ENCODE results near the gene KIF26A.

Gene KIF26A

DNA sequence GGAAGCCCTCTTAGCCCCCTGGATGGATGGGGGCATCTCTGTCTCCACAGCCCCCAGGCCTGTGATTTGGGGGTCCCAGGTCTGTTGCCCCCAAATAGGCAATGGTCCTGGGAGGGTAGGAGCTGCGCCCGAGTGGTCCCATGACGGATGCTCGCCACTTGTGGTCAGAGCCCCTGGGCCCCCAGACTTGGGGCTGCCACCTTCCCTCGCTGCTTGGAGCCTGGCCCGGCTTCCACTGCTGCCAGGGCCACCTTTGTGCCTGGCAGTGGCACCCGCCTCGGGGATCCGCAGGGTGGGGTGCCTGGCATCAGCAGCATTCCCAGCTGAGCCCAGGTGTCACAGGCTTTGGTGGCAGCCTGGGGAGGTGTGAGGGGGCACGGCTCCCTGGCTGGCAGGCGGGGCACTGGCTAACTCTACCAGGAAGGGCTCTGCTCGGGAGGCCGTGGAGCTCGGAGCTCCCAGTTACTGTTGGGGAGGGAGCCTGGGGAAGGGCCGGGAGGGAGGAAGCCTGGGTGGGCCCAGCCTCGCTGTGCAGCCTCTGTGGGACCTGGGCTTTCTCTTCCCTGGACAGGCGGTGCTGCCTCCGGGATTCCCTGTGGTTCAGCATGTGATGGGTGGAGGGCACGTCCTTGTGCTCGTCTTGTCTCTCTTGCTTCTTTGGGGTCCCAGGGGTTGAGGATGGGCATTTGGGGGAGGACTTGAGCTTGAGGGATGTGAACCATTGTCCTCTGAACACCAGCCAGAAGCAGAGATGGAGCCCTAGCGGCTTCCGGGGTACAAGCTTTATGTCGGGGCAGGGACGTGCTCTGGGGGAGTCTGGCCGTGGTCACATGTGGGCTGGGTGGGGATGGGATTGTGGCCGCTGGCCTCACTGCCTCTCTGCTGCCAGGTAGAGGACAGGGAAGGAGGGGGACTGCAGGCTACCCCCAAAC is 5.4 kb downstream of the KIF26A start:
- Histone ChIP-seq H3K4me2 (no peak overlapping the region), H4K20me1 (peaks cover 98% of the 10 kb centered on the region), H3K4me3 (no peak overlapping the region), H3K4me1 (peaks cover 81% of the 10 kb centered on the region), H3K9ac (no peak overlapping the region), H3K36me3 (peaks cover 33% of the 10 kb centered on the region; the same call in 1 of the 2 replicates), H3K27me3 (no peaks in the 10 kb centered on the region), H3K9me3 (no peaks in the 10 kb centered on the region), H3K27ac (0 out of 2 replicates have a peak overlapping the region, but pooled peaks have one; percentile 18)
- no peak for TF ChIP-seq Cebpa-rat (IDR thresholded peaks at IDR 0.05)

GRCh38 chr14:104144453-104144790 is 6.0 kb downstream of the KIF26A start:
- no peak for TF ChIP-seq Cebpa-rat (IDR thresholded peaks at IDR 0.05)
- H3K9ac ChIP-seq = no peak overlapping the region
- no peak overlapping the region for H3K4me3 ChIP-seq
- peaks cover 81% of the 10 kb centered on the region for H3K4me1 ChIP-seq
- H4K20me1 ChIP-seq = peaks cover 98% of the 10 kb centered on the region
- H3K9me3 ChIP-seq = no peaks in the 10 kb centered on the region
- no peaks in the 10 kb centered on the region for H3K27me3 ChIP-seq
- H3K36me3 ChIP-seq = peaks cover 33% of the 10 kb centered on the region; the same call in 1 of the 2 replicates
- no peak overlapping the region for H3K4me2 ChIP-seq
- no peak overlapping the region for H3K27ac ChIP-seq

- H3K27me3 ChIP-seq = no peaks in the 10 kb centered on the region
- H3K4me2 ChIP-seq = no peak overlapping the region
- no peak overlapping the region for H3K4me3 ChIP-seq
- H4K20me1 ChIP-seq = peaks cover 96% of the 10 kb centered on the region
- no peak overlapping the region for H3K27ac ChIP-seq
- peaks cover 33% of the 10 kb centered on the region; the same call in 1 of the 2 replicates for H3K36me3 ChIP-seq
- no peak overlapping the region for H3K9ac ChIP-seq
- TF ChIP-seq Cebpa-rat (IDR thresholded peaks at IDR 0.05) = no peak
- H3K4me1 ChIP-seq = peaks cover 80% of the 10 kb centered on the region
- H3K9me3 ChIP-seq = no peaks in the 10 kb centered on the region
Observed at GRCh38 chr14:104144911-104145825, 6.8 kb downstream of the KIF26A start.

GRCh38 chr14:104145826-104146601 is 7.6 kb downstream of the KIF26A start:
- no peak for TF ChIP-seq Cebpa-rat (IDR thresholded peaks at IDR 0.05)

DNA sequence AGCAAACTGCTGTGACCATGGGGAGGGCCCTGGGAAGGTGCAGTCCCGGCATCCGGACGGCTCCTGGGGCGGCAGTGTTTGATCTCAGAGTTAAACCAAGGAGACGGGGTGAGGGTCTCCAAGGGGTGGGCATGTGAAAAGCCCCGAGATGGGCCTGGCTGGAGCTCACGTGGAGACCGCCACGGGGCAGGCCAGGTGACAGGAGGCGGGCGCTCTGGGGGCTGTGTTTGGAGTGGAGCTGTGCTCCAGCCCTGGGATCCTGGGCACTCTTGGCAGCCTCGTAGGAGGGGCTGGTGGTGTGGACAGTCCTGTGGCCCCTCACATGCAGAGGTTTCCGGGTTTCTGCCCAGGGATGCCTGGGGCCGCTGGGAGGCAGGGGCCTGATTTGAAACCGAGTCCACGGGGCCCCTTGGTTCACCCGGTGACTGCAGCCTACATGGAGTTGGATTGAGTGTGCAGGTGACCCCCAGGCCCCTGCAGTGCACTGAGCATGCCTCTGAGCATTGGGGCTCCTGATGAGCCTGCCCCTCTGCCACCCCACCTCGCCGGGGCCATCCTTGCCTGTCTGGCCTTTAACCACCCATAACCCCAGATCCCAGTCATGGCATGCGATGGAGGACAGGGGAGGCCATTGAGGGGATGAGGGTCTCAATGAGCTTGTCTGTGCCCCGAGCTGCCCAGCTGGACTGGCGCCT is 8.4 kb downstream of the KIF26A start:
- no peak for TF ChIP-seq Cebpa-rat (IDR thresholded peaks at IDR 0.05)
- Histone ChIP-seq H3K36me3 (peaks cover 35% of the 10 kb centered on the region), H3K27me3 (no peaks in the 10 kb centered on the region)

More at GRCh38 chr14:104145826-104146601, 7.6 kb downstream of the KIF26A start:
- no peak overlapping the region for H3K4me2 ChIP-seq
- peaks cover 33% of the 10 kb centered on the region; the same call in 1 of the 2 replicates for H3K36me3 ChIP-seq
- H3K27ac ChIP-seq = no peak overlapping the region
- H4K20me1 ChIP-seq = peaks cover 96% of the 10 kb centered on the region
- H3K4me3 ChIP-seq = no peak overlapping the region
- peaks cover 80% of the 10 kb centered on the region for H3K4me1 ChIP-seq
- no peaks in the 10 kb centered on the region for H3K27me3 ChIP-seq
- no peaks in the 10 kb centered on the region for H3K9me3 ChIP-seq
- H3K9ac ChIP-seq = no peak overlapping the region; the same call in 1 of the 2 replicates

DNA sequence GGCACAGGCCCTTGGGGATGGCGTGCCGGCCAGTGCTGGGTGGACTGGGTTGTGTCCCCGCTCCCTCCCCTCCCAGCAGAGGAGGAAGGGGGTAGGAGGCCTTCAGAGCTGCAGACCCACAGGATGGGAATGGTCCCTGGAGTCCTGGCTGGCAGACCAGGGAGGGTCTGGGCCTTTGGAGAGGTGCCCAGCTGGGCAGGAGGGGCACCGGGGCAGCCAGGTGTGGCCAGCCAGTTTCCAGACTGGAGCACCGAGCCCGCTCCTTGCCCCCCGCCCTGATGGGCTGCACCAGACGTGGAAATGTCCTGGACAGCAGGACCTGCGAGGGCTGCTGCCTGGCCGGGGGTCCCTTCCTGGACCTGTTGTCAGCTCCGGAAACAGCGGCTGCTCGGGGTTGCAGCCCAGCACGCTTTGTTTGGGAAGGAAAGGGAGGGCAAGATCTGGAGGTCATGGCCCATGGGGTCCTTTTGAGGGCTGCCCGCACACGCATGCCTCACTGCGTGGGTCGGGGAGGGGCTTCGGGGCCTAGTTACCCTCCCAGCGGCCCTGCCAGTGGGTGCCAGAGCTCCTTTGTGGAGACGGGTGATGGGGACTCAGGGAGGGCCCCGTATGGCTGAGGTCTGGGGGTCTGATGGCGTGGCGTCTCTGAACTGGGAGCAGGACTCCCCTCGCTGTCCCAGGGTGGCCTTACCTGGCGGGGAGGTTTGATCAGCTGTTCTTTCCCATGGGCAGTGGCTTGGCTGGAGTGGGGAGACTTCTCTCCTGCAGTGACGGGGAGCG is 9.1 kb downstream of the KIF26A start:
- Histone ChIP-seq H3K9ac (no peak overlapping the region), H3K27me3 (no peaks in the 10 kb centered on the region), H3K4me1 (peaks cover 76% of the 10 kb centered on the region), H3K27ac (no peak overlapping the region), H3K4me2 (peak overlapping the region; percentile 12; the same call in 1 of the 2 replicates), H3K4me3 (no peak overlapping the region), H3K9me3 (no peaks in the 10 kb centered on the region), H3K36me3 (peaks cover 35% of the 10 kb centered on the region), H4K20me1 (peaks cover 96% of the 10 kb centered on the region)
- no peak for TF ChIP-seq Cebpa-rat (IDR thresholded peaks at IDR 0.05)

More for the DNA sequence above, 8.4 kb downstream of the KIF26A start:
- H3K4me1 ChIP-seq = peaks cover 77% of the 10 kb centered on the region
- H3K27ac ChIP-seq = no peak overlapping the region
- no peaks in the 10 kb centered on the region for H3K9me3 ChIP-seq
- no peak overlapping the region for H3K4me3 ChIP-seq
- H4K20me1 ChIP-seq = peaks cover 96% of the 10 kb centered on the region
- no peak overlapping the region for H3K4me2 ChIP-seq
- no peak overlapping the region; the same call in 1 of the 2 replicates for H3K9ac ChIP-seq

DNA sequence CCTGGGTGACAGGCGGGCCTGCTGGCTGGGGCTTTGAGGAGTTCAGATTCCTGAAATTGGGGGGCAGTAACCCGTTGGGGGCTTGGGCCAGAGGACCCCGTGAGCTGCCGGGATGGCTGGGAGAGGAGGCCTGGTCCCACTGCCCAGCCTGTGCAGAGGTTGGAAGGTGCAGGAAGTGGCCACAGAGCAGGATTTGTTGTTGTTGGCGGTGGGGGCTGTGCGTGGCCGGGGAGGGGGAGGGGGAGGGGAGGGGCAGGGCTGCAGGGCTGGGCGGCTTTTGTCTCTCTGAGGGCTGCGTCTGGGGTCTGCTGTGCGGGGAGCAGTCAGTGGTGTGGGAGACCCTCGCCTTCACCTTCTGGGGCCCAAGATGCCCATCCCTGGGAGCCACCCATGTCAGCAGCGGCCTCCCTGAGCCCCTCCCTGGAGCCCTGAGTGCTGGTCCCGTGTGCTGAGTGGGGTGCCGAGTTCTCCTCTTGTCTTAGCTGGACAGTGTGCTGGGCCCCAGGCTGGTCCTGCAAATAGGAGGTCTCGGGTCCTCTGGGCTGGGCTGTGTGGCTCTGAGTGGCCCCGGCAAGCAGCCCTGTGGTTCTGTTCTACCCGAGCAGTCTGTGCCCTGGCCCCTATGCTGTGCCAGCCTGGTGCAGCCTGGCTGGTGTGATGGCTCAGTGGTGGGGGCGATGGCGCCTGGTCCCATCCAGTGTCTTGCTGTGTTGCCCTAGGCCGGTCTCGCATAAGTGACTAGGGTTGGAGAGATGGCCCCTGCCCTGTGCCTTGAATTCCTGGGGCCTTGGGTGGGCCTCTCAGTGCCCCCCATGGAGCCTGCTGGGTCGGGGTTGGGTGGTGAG is 10.3 kb downstream of the KIF26A start:
- H3K4me1 ChIP-seq = peaks cover 65% of the 10 kb centered on the region
- H3K4me2 ChIP-seq = peak overlapping the region; percentile 74
- H3K9ac ChIP-seq = no peak overlapping the region

More for the DNA sequence above, 10.3 kb downstream of the KIF26A start:
- H3K27me3 ChIP-seq = no peaks in the 10 kb centered on the region
- TF ChIP-seq Cebpa-rat (IDR thresholded peaks at IDR 0.05) = no peak
- H3K4me3 ChIP-seq = no peak overlapping the region
- peaks cover 91% of the 10 kb centered on the region for H4K20me1 ChIP-seq
- peaks cover 31% of the 10 kb centered on the region for H3K36me3 ChIP-seq
- no peaks in the 10 kb centered on the region for H3K9me3 ChIP-seq
- H3K27ac ChIP-seq = peak overlapping the region; percentile 70; the same call in 1 of the 2 replicates
